Subcutaneous adipose tissue (tissue), 4 donors: ENCODE data around the gene TRIM8. TPM values are rescaled to one million over a fixed set of nuclear protein-coding genes. Genes with fewer than 3 reads are reported as not detected.

Experiments used
- CTCF ChIP-seq: fragments of 450-650 bp; IDR thresholded peaks from one replicate; pipeline ENCODE4 v1.5.1; 2016; ENCODE audit warnings: low read depth, mild to moderate bottlenecking, control low read depth, antibody characterized with exemption, moderate library complexity
- total RNA-seq, 4 donors: library from RNA; depleted of rRNA; stranded (reverse); fragments of >200 nt; gene quantifications; one replicate each; pipeline ENCODE4 v1.1.0, GENCODE V29; 2016

The TRIM8 gene
- total RNA-seq, 4 donors from 2014 or later = 76.3 to 261 (median 111) TPM

- TF ChIP-seq CTCF = no peak
These were observed 57.5 kb downstream of the TRIM8 start for GRCh38 chr10:102701796-102702195.

- TF ChIP-seq CTCF = no peak
These were observed 58.5 kb downstream of the TRIM8 start for GRCh38 chr10:102702742-102703141.

GRCh38 chr10:102704915-102705314 is 60.6 kb downstream of the TRIM8 start:
- no peak for TF ChIP-seq CTCF

GRCh38 chr10:102705531-102705930 is 61.3 kb downstream of the TRIM8 start:
- TF ChIP-seq CTCF = no peak

Other genes starting within 250 kb of the TRIM8 start
- 10 to 100 TPM in 3 of 4 donors, 1 to 10 TPM in 1; 7.7 to 20.3 (median 12.4) TPM for gene NFKB2, start 248.8 kb upstream of the TRIM8 start, total RNA-seq
- 1 to 10 TPM in 1 of 4 donors, under 1 TPM in 3; 0.22 to 1.4 (median 0.54) TPM for gene PSD, start 225.7 kb upstream of the TRIM8 start, total RNA-seq
- gene FBXL15, start 223.6 kb upstream of the TRIM8 start, total RNA-seq = 10 to 100 TPM in 3 of 4 donors, 1 to 10 TPM in 1; 8.0 to 31.3 (median 15.5) TPM
- gene CUEDC2, start 211.9 kb upstream of the TRIM8 start, total RNA-seq = 10 to 100 TPM; 24.0 to 50.9 (median 40.7) TPM
- not detected for gene C10orf95, start 192.9 kb upstream of the TRIM8 start, total RNA-seq
- 100 to 1,000 TPM in 1 of 4 donors, 10 to 100 TPM in 3; 86.0 to 147 (median 88.3) TPM for gene ACTR1A, start 141.8 kb upstream of the TRIM8 start, total RNA-seq
- gene SUFU, start 140.5 kb upstream of the TRIM8 start, total RNA-seq = 10 to 100 TPM in 1 of 4 donors, 1 to 10 TPM in 3; 5.5 to 13.3 (median 8.2) TPM
- 1 to 10 TPM; 3.7 to 6.5 (median 5.7) TPM for gene ARL3, start 69.9 kb downstream of the TRIM8 start, total RNA-seq
- gene SFXN2, start 70.2 kb downstream of the TRIM8 start, total RNA-seq = 1 to 10 TPM; 2.6 to 8.1 (median 4.4) TPM
- gene WBP1L, start 99.5 kb downstream of the TRIM8 start, total RNA-seq = 100 to 1,000 TPM in 3 of 4 donors, 10 to 100 TPM in 1; 92.8 to 185 (median 154) TPM
- gene CYP17A1, start 192.9 kb downstream of the TRIM8 start, total RNA-seq = not detected
- 10 to 100 TPM; 36.7 to 64.4 (median 50.7) TPM for gene BORCS7, start 209.8 kb downstream of the TRIM8 start, total RNA-seq
- 1 to 10 TPM in 3 of 4 donors, not detected in 1; 2.2 to 4.0 (median 2.6) TPM for gene AS3MT, start 225.0 kb downstream of the TRIM8 start, total RNA-seq